HFF-Myc (cell line): Measurements from ENCODE around the gene HES3.
A peak's percentile ranks its signal among the peaks of the same experiment; 100 is the strongest.

Experiments used
- DNase-seq: peaks from one replicate; pipeline ENCODE4 v3.0.0-alpha.2; 2011; ENCODE audit warnings: low read depth; ENCODE audit errors: extremely low read depth
- H3K4me3 ChIP-seq: replicated peaks from 2 replicates; pipeline ENCODE4 v1.5.1; 2011; ENCODE audit warnings: low read depth, mild to moderate bottlenecking, control low read depth, low read length
- TF ChIP-seq, protein P1 (sequence below): IDR thresholded peaks from 2 replicates; pipeline ENCODE4 v1.5.1; 2012; ENCODE audit warnings: mild to moderate bottlenecking, low read depth, low read length, control low read depth; ENCODE audit errors: missing control alignments

HES3 gene

GRCh38 chr1:6234502-6235295, 9.3 kb upstream of the HES3 start:
- H3K4me3 ChIP-seq = peak overlapping the region; percentile 92
- TF ChIP-seq, protein P1, sequence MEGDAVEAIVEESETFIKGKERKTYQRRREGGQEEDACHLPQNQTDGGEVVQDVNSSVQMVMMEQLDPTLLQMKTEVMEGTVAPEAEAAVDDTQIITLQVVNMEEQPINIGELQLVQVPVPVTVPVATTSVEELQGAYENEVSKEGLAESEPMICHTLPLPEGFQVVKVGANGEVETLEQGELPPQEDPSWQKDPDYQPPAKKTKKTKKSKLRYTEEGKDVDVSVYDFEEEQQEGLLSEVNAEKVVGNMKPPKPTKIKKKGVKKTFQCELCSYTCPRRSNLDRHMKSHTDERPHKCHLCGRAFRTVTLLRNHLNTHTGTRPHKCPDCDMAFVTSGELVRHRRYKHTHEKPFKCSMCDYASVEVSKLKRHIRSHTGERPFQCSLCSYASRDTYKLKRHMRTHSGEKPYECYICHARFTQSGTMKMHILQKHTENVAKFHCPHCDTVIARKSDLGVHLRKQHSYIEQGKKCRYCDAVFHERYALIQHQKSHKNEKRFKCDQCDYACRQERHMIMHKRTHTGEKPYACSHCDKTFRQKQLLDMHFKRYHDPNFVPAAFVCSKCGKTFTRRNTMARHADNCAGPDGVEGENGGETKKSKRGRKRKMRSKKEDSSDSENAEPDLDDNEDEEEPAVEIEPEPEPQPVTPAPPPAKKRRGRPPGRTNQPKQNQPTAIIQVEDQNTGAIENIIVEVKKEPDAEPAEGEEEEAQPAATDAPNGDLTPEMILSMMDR = no peak
- DNase-seq = no peak

DNA sequence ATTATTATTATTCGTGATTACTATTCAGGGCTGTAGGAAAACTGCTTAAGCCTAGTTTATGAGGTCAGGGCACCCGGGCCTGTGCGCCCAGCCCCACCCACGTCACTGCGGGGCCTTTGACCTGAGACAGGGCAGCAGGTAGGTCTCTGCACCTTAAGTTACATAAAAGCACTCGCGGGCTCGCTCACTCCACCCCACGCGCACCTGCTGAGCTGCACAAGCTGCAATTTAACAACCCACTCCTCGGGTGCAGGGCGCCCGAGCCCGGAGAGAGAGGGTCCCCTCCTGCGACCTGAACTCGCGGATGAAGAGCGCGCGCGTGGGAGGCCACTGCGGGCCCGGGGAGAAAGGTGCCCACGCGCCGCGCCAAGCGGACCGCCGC, 8.7 kb upstream of the HES3 start:
- TF ChIP-seq, protein P1 = no peak
- H3K4me3 ChIP-seq = peak overlapping the region; percentile 92
- DNase-seq = no peak

DNA sequence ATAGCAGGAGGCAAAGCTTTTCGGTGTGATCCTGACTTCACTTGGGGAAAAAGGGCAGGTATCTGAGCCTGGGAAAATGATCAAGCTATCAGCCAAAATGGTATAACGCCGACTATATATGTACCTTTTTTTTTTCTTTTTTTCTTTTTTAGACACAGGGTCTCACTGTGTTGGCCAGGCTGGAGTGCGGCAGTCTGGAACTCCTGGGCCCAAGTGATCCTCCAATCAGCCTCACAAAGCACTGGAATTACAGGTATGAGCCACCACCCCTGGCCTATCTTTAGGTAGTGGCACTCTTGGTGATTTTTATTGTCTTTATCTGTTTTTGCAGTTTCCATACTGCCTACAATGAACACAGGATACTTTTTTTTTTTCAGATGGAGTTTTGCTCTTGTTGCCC, 6.9 kb upstream of the HES3 start:
- no peak for DNase-seq
- TF ChIP-seq, protein P1 = no peak
- H3K4me3 ChIP-seq = no peak overlapping the region

DNA sequence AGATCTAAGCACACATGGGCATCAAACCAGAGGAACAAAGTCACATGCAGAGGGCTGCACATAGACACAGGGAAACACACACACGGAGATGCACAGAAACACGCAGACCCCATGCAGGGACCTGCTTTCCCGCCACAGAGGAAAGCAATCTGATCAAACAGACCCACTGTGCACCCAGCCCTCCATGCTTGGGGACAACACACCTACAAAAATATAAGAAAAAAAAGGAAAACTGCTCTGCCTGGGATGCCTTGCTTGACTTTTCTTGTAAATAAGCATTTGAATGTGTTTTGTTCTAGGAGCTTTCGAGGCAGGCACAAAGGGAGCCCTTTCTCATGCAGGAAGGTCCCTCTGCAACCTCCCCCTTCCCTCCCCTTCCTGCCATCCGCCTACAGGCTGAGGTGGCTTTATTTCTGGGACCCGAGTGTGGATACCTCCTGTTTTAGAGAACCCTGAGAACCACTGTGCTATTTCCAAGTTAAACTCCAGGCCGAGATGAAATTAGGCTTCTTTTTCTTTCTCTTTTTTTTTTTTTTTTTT, 4.7 kb upstream of the HES3 start:
- no peak overlapping the region for H3K4me3 ChIP-seq
- no peak for DNase-seq
- TF ChIP-seq, protein P1 = no peak

- DNase-seq = no peak
- TF ChIP-seq, protein P1 = no peak
- H3K4me3 ChIP-seq = no peak overlapping the region
These were observed 3.8 kb upstream of the HES3 start for GRCh38 chr1:6239950-6240768.

GRCh38 chr1:6241107-6241886, 2.7 kb upstream of the HES3 start:
- DNase-seq = no peak
- no peak overlapping the region for H3K4me3 ChIP-seq
- TF ChIP-seq, protein P1 = no peak
